GM18951 (cell line): ENCODE results near the gene ITPR2.

ENCODE experiments used
- POLR2A ChIP-seq: IDR thresholded peaks from 4 replicates; pipeline ENCODE4 v1.6.1; 2011; ENCODE audit warnings: mild to moderate bottlenecking; ENCODE audit not compliant: insufficient read length, insufficient read depth; ENCODE audit errors: extremely low read depth
- in situ Hi-C: fragments of 300-500 bp; cut with MboI; formaldehyde crosslinking; loops from one replicate; pipeline ENCODE4 v1.12.0; 2022; ENCODE audit warnings: low sequenced_read_pairs, mixed read lengths, inconsistent platforms; ENCODE audit not compliant: unreplicated experiment

Gene ITPR2

DNA sequence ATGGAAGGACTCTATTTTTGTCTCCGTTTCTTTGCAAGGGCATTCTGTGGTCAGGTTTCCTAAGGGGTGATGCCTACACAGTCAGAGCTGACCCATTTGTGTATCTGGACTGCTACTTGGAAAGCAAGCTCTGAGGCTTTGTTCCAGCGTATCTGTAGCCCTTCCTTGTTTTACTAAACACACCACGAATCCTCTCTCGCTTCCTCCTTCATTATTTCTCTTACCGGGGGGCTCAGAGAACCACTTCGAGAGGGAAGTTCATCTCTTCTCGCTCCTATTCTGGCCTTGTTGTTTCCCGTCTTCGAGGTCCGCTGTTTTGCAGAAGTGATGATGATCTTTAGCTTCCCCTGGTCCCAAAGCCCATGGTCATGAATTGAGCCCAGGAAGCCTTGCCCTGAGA lies 472.9 kb downstream of the ITPR2 start:
- no peak for TF ChIP-seq POLR2A
- in situ Hi-C loops, result no loop called here

DNA sequence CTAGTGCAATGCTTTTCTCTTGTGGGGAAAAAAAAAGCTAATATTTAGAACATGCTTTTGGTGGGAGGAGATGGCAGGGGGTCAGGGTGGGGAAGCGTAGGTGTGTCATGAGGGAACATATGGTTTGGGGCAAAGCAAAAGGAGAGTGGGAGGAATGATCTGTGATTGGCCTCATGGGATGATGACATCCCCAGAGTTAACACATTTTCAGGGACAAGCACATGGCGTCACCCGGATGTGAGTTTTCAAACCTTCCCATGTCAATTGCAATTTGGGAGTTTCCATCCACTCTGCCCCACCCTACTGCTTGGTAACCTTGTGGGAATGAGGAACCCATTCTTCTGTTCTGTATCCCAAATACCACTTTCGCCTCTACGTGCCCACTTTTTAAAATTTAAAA lies 473.4 kb downstream of the ITPR2 start:
- in situ Hi-C loops, result no loop called here
- no peak for TF ChIP-seq POLR2A

DNA sequence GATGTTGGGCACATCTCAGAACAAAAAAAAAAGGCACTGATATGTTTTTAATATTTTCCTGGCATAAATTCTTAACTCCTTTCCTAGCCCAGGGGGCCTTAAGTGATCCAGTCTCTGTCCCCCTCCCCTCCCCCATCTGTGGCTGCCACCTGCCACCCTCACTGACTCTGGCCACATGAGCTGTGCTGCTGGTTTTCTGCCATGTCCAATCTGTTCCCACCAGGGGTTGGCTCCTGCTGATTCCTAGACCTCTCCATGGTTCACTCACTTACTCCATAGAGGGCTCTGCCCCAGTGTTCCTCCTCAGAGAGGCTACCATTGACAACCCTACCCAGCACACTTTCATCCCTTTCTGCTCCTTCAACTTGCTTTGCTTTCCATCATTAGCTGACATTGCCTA lies 474.3 kb downstream of the ITPR2 start:
- in situ Hi-C loops, result no loop called here

DNA sequence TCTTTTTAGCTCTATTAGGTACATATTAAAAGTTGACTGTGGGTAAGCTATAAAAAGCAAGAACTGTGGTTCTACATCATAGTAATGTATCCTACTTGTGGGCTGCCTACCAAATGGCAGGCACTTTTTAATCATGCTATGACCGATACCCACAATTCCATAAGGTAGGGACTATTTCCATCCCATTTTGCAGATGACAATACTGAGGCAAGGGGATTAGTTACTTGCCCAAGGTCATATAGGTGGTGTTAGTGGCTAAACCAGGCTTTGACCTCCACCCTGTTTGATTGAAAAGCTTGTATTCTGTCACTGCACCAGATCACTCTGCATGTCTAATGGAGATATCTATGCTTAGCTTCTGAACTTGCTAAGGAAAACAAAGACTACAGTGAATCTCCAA lies 485.7 kb downstream of the ITPR2 start:
- in situ Hi-C loops, result no loop called here
- TF ChIP-seq POLR2A, result no peak

More for the DNA sequence above, 474.3 kb downstream of the ITPR2 start:
- no peak for TF ChIP-seq POLR2A

DNA sequence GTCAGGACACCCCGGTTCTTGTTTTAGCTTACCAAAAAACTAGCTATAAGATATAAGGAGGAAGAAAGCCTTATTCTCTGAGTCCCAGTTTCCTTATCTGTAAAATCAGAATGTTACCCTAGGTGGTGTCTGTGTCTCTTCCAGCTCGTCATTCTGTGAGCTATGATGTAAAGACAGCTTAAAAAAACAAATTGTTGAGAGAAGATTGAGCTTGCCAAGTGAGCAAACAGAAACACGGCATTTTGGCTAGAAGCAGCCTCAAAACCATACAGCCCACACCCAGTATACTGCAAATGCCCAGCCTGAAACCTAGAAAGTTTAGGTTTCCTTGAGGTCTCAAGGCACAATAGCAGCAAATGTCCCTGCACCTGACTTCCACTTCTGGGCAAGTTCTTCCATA lies 486.3 kb downstream of the ITPR2 start:
- in situ Hi-C loops, result no loop called here
- TF ChIP-seq POLR2A, result no peak

DNA sequence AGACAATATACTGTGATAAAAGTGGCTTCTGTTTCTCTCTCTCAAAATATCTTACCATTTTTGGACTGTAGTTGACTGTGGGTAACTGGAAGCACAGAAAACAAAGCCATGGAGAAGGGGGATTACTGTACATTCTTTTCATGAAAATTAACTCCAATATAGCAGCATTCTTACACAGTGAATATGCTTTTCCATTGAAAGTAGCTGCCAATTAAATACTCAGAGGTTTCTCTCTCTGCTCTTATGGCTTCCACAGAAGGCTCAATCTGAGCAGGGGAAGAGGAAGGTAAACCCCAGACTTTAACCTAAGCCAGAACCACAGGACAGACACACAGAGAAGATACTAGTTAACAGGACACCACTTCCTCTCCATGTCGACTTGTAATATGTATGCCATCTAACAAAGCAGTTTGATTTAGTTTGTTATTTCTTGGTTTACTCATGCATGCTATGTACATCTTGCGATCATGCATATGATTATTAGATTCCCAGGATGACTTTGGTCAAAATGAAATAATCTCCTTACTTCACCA lies 487.5 kb downstream of the ITPR2 start:
- TF ChIP-seq POLR2A, result no peak
- in situ Hi-C loops, result no loop called here

DNA sequence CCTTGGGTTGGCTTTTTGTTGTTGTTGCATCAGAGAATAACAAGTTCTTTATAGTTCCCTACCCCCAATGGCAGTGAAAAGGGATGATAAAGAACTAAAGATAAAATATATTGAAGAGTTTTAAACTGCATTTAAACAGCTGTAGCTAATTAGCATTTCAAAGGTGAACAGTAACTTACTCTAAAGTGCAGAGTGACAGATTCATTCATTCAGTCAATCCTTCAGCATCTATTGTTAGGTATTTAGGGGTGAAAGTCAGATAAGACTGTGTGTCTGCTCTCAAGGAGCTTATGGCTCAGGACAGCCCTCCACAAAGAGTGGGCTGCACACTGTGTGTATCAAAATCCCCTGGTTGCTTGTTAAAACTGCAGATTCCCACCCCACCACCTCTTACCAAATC lies 491.5 kb downstream of the ITPR2 start:
- in situ Hi-C loops, result no loop called here
- no peak for TF ChIP-seq POLR2A

DNA sequence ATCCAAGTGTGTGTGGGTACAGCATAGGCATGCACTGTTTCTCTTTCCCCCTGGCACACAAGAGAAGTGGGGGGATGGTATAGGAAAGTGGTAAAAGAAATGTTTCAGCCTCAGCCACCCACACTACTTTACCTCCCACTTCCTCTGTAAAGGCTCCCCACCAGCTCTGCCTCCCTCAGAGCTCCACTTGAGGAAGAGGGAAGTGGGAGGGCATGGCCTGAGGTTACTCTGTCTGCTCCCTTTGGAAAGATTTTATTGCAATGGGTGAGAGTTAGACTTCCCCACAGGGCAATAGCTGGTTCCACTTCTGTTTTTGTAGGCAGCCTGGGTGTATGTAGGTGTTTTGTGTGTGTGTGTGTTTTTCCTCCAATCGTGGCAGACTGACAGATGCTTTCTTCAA lies 492.3 kb downstream of the ITPR2 start:
- in situ Hi-C loops, result no loop called here
- no peak for TF ChIP-seq POLR2A

DNA sequence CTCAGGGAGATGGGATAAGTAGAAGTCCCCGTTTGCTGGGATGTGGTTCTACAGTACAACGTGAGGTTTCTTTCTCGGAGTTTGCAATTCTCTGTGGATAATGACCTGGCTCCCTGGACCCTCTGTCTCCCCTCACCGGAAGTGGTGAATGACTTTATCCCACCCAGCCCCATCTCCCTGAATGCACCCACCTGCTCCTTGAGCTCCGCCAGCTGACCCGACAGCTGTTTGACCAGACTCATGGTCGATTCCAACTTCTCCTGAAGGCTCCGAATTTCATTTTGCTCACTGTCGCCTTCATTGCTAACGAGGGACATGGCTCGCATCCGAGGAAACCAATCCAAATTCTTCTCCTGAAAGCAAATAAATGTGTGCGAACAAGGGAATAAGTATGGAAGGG lies 493.0 kb downstream of the ITPR2 start:
- TF ChIP-seq POLR2A, result no peak
- in situ Hi-C loops, result no loop called here

DNA sequence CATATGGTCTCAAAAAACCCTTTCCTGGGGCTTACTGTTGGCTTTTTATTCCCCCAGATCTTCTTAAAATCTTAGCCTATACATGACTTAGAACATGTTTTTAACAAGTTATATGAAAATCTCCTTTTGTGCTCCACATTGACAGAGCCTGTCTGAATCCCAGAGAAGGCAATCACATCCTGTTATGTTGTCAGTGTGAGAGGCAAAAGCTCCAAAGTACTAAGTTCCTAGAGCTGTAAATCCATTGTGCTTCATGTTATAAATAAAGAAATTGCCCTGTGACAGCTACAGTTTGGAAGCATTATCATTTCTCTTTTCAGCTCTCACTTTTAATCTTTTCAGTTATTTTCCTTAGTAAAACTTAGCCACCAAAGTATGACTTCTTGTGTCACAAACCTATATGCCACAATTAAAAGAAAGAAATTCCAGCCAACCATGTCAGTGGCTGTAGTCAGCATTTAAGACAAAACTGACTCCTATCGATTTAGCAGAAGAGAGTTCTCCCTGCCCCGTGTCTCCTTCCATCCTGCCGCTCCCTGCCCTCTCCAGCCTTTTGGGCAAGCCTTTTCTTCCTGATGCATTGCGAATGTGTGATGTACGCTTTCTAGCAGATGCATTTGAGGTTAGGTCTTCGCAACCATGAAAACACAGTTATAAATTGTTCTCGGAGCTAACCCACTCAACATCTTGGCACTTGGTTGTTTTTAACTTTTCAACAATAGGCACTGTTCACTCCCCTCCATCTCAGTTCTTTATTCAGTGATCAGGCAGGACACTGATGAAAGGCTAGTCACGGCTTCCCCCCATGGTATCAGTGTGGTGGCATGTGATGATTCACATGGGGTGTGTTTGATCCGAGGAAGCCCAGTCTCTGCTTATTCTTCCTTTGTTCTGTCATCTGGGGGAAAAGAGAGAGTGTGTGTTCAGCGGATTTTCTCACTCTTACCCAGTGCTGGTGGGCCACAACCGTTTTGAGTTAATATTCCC lies 494.1 kb downstream of the ITPR2 start:
- TF ChIP-seq POLR2A, result no peak
- in situ Hi-C loops, result no loop called here

DNA sequence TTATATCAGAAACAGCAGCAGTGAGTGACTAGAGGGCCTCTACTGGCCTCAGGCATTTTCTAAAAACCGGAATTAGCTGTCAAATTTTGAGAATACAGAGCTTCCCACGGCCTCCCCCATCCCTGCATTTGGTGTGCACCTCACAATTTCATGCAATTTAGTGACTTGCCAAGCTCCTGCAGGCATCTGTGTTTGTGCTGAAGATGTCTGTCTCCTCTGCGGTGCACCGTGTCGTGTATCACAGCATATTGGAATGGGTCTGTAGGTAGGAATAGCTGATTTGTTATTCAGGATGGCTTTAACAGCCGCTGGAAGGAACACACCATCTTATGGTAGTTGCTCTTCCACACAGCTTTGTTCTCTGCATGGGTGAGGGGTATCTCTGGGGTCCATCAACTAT lies 497.3 kb downstream of the ITPR2 start:
- in situ Hi-C loops, result no loop called here
- TF ChIP-seq POLR2A, result no peak

DNA sequence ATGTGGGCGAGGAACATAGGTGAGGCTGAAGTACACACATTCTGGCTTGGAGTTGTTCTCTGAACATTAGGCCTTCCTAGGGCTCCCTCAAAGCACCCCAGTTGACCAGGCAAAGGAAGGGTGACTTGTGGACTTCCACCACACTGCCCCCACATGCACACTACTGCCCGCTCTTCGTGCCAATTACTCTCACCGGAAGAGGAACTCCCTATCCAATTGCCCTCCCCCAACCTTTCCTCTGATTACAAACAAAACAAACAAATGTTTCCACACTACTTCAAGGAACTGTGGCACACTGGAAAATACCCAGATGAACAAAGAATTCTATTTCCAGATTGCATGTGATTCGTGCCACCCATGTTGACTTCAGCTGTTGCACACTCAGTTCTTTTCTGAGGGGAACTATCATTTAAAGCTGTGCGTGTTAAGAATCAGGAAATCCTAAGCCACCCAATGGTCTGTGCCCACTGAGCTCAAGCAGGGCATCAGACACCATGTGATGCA lies 498.3 kb downstream of the ITPR2 start:
- in situ Hi-C loops, result no loop called here
- TF ChIP-seq POLR2A, result no peak

DNA sequence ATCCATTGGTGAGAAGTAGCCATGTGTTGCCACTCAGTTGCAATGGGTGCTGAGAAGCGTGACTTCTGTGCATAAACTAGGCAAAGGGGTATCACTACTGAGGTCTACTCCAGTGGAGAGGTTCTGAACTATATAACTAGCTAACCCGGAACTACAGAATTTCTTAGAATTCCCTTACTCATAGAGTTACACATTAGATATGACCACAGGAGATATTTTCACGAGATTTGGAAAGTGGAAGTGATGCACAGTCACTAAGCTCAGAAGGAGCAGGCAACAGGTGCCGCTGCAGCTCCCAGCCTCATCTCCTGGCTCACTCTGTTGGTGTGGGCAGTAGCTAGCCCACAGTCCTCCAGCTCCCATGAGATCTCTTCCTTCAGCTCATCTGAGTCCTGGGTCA lies 501.0 kb downstream of the ITPR2 start:
- in situ Hi-C loops, result no loop called here

DNA sequence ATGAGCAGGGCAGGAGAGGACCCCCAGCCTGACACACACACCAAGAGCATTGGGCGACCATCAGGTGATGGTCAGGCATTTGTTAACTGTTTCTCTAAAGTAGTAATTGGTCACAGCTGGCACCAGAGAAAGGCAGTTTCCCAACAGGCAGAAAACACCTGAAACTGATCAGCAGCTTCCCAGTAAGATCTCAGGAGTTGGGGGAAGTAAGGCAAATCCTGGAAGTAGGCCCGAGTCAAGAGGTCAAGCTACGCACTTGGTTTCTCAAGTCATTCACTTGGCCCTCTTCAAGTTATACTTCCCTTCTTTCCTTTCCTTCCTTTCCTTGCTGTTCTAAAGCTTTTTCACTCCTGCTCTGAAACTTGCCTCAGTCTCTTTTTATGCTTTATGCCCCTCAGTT lies 501.9 kb downstream of the ITPR2 start:
- no peak for TF ChIP-seq POLR2A
- in situ Hi-C loops, result no loop called here

More for the DNA sequence above, 501.0 kb downstream of the ITPR2 start:
- no peak for TF ChIP-seq POLR2A
